Transverse colon (tissue), 4 donors: ENCODE results near the gene PDE4D. TPM values are rescaled to one million over a fixed set of nuclear protein-coding genes. Genes with fewer than 3 reads are reported as not detected.

Experiments
- DNase-seq: peaks from one replicate; pipeline ENCODE4 v3.0.0-alpha.2; 2019
- H3K27ac ChIP-seq, 4 donors: fragments of 200-600 bp; sonication (generic); 2 replicates each; pipeline ENCODE4 v1.5.1; 2016 to 2018; ENCODE audit warnings: inconsistent platforms in 4 of 4
- H3K27me3 ChIP-seq: fragments of 200-600 bp; sonication (generic); 2 replicates; pipeline ENCODE4 v1.5.1; 2017; ENCODE audit warnings: inconsistent platforms
- H3K36me3 ChIP-seq, 4 donors: fragments of 200-600 bp; sonication (generic); 2 replicates each; pipeline ENCODE4 v1.5.1; 2017 to 2019; ENCODE audit warnings: inconsistent platforms in 4 of 4
- H3K4me1 ChIP-seq, 4 donors: fragments of 200-600 bp; sonication (generic); 2 replicates each; pipeline ENCODE4 v1.5.1; 2017 to 2020; ENCODE audit warnings: inconsistent platforms in 4 of 4
- H3K4me3 ChIP-seq, 4 donors: fragments of 200-600 bp; sonication (generic); 1 replicate in 1 of 4; 2 replicates in 3 of 4; pipeline versions ENCODE4 v1.5.1 to v1.6.1; 2017 to 2019; ENCODE audit warnings: inconsistent platforms in 4 of 4
- H3K9me3 ChIP-seq, 2 donors: fragments of 200-600 bp; sonication (generic); 2 replicates each; pipeline ENCODE4 v1.5.1; 2017 to 2019; ENCODE audit warnings: inconsistent platforms in 2 of 2
- EP300 ChIP-seq: sonication (generic); formaldehyde crosslinking; IDR thresholded peaks from one replicate; pipeline ENCODE4 v1.6.1; 2017; ENCODE audit warnings: antibody characterized with exemption, low read depth
- POLR2A ChIP-seq: fragments of 450-650 bp; IDR thresholded peaks from one replicate; pipeline ENCODE4 v1.6.1; 2016; ENCODE audit warnings: antibody characterized with exemption, mild to moderate bottlenecking, moderate library complexity
- POLR2AphosphoS5 ChIP-seq, 3 donors: sonication (generic); formaldehyde crosslinking; IDR thresholded peaks; one replicate each; pipeline ENCODE4 v1.6.1; 2016; ENCODE audit warnings: antibody characterized with exemption in 3 of 3
- WGBS, 2 donors: methylation state at CpG; one replicate each; pipeline ENCODE4 v1.1.5; 2018; ENCODE audit warnings: low coverage in 1 of 2; 5-methylcytosine and 5-hydroxymethylcytosine counted together
- in situ Hi-C, 4 donors: fragments of 200-750 bp; cut with MboI; loops; one replicate each; pipeline versions ENCODE4 v1.15.0 to v1.15.1; 2017; ENCODE audit warnings: low sequenced_read_pairs in 3 of 4, low pct_ligation_motif_present in 1 of 4, low pct_unique_long_range_greater_than_20kb in 1 of 4
- intact Hi-C: fragments of 100-400 bp; cut with DNase I; formaldehyde crosslinking; loops from one replicate; pipeline ENCODE4 v1.15.1; 2023; ENCODE audit warnings: low total_unique reads
- total RNA-seq, 4 donors: library from RNA; depleted of rRNA; stranded (reverse); fragments of >200 nt; gene quantifications; one replicate each; pipeline ENCODE4 v1.1.0, GENCODE V29; 2016
- TF ChIP-seq, protein P1 (sequence below), 5 experiments: fragments of 200-600 bp in 3 of 5; fragments of 450-650 bp in 2 of 5; sonication (generic) in 3 of 5; IDR thresholded peaks; 1 replicate in 2 of 5; 2 replicates in 3 of 5; pipeline ENCODE4 v1.5.1; 2016 to 2017; ENCODE audit warnings: antibody characterized with exemption in 5 of 5, inconsistent platforms in 3 of 5, mild to moderate bottlenecking in 2 of 5, moderate library complexity in 1 of 5

PDE4D gene
- total RNA-seq, 4 donors from 2014 or later: 47.0 to 302 (median 73.6) TPM

DNA sequence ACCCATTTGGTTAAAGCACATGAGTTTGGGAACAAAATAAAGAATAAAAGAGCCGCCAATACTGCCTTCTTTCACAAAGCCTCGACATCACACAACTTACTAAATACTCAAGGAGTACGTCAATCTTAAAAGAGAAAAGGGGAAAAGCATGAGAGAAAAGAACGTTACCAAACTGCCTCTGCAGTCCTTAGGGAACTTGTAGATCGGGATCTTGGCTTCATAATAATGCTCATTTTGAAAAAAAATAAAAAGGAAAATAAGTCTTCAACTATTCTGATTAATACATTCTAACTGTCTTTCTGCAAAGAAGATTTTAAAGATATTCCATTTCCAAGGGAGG is 618.4 kb downstream of the PDE4D start:
- 11 to 16% methylated on average over 5 of the region's 5 CpGs for WGBS, 2 donors
- TF ChIP-seq, protein P1, sequence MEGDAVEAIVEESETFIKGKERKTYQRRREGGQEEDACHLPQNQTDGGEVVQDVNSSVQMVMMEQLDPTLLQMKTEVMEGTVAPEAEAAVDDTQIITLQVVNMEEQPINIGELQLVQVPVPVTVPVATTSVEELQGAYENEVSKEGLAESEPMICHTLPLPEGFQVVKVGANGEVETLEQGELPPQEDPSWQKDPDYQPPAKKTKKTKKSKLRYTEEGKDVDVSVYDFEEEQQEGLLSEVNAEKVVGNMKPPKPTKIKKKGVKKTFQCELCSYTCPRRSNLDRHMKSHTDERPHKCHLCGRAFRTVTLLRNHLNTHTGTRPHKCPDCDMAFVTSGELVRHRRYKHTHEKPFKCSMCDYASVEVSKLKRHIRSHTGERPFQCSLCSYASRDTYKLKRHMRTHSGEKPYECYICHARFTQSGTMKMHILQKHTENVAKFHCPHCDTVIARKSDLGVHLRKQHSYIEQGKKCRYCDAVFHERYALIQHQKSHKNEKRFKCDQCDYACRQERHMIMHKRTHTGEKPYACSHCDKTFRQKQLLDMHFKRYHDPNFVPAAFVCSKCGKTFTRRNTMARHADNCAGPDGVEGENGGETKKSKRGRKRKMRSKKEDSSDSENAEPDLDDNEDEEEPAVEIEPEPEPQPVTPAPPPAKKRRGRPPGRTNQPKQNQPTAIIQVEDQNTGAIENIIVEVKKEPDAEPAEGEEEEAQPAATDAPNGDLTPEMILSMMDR (IDR thresholded peaks at IDR 0.05): no peak
- TF ChIP-seq POLR2AphosphoS5 (IDR thresholded peaks at IDR 0.05): no peak
- no peak for TF ChIP-seq POLR2A
- no peak for TF ChIP-seq EP300
- intact Hi-C loops (no loop called here), in situ Hi-C loops (no loop called here)
- Histone ChIP-seq H3K4me1 (peaks cover 0 to 52% (median 16%) of the 10 kb centered on the region in 4 donors), H3K36me3 (no peaks in the 10 kb centered on the region), H3K4me3 (peak overlapping the region; percentile 1 to 64 (median 42)), H3K9me3 (no peaks in the 10 kb centered on the region), H3K27ac (peak overlapping the region; percentile 89 to 96 (median 92)), H3K27me3 (no peaks in the 10 kb centered on the region)
- DNase-seq: no peak

DNA sequence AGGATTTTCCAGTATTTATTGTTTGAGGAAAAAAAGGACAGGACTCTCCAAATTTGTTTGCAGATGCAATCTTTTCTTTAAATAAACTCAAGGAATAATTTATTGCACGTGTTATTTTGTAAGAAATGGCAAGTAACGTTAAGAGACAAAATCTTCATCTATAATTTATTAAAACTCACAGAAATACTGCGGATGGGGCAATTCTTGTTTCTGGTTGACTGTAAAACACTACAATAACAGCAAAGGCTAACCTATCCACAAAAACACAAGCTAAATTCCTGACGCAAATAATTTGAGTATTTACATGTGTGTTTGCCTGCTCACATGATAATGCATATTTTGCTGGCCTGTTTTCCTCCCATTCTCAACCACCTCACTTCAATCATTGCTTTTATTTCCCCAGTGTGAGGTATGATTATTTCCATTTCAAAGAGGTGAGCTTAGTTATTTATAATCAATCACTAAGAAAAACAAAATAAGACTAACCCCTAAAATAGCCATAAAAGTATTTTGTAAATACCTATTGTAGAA is 619.4 kb downstream of the PDE4D start:
- H3K27ac ChIP-seq: peak overlapping the region; percentile 89 to 96 (median 92)
- 19 to 26% methylated on average over 4 of the region's 4 CpGs for WGBS, 2 donors
- no peak for TF ChIP-seq POLR2AphosphoS5 (IDR thresholded peaks at IDR 0.05)
- TF ChIP-seq POLR2A: no peak
- no peak for TF ChIP-seq EP300
- TF ChIP-seq, protein P1 (IDR thresholded peaks at IDR 0.05): no peak
- intact Hi-C loops: no loop called here
- no peak for DNase-seq
- H3K4me3 ChIP-seq: peak overlapping the region in 3 of 4 donors; percentile 34 to 64 (median 50)
- H3K4me1 ChIP-seq: peaks cover 0 to 53% (median 16%) of the 10 kb centered on the region in 4 donors
- no peaks in the 10 kb centered on the region for H3K27me3 ChIP-seq
- in situ Hi-C loops: no loop called here
- H3K9me3 ChIP-seq: no peaks in the 10 kb centered on the region
- H3K36me3 ChIP-seq: no peaks in the 10 kb centered on the region

DNA sequence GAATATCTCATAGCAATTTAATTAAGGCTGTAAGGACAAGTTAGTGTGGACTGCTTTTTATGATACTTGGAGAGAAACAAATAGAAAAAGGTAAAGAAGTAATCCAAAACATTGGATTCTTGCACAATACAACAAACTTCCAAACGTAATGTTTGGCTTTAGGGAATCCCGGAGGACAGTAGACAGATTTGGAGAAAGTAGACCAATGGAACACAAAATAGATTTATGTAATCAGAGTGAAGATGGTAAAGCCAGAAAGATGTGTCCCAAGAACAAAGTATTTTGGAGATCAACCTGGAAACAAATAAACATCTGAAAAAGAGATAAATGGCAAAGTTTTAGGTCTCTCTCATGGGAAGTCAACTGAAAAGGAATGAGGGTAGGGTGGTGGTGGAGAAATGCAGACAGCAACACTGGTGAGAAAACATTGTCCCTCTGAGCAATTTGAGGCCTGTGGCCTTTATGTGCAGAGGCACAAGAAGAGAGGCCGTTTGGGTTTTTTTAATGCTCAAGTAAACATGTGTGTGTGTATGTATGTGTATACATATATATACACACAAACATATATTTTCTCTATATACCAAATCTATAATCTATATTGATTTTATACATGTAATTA is 620.6 kb downstream of the PDE4D start:
- Histone ChIP-seq H3K4me1 (peaks cover 0 to 56% (median 17%) of the 10 kb centered on the region in 4 donors), H3K4me3 (peak overlapping the region; percentile 7 to 64 (median 42)), H3K36me3 (no peaks in the 10 kb centered on the region), H3K27me3 (no peaks in the 10 kb centered on the region), H3K9me3 (no peaks in the 10 kb centered on the region), H3K27ac (peak overlapping the region; percentile 89 to 96 (median 92))
- in situ Hi-C loops: no loop called here
- intact Hi-C loops: no loop called here
- TF ChIP-seq, protein P1 (IDR thresholded peaks at IDR 0.05): no peak
- TF ChIP-seq POLR2AphosphoS5 (IDR thresholded peaks at IDR 0.05) (no peak), POLR2A (no peak), EP300 (no peak)
- 47 to 48% methylated on average over 3 of the region's 3 CpGs for WGBS, 2 donors
- no peak for DNase-seq

DNA sequence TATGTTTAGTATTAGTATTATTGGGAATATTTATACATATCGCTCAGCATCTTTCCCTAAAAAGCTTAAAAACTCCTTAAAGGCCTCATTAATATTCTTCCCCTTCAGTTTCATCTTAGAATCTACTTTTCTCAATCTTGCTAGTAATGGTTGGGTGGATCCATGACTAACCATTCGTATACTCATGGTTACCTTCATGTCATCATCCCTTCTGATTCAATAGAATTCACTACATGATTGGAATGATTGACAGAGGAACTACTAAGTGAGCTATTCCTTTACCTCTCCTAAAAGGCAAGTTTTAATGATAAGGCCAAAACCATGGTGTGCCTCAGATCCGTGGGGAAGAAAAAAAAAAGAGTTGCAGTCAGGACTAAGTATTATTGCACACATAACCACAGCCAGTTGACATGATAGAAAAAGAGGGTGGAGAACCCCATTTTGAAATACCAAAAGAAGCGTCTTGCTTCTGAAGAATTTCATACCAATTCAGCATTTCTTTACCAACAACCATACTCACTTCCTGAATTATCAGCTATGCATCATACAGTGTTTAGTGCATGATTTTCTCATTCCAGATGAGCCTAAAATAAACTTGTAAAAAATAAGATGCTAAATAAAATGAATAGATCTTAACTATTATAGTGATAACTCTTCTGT is 624.6 kb downstream of the PDE4D start:
- in situ Hi-C loops: no loop called here
- no peak for TF ChIP-seq POLR2A
- TF ChIP-seq POLR2AphosphoS5 (IDR thresholded peaks at IDR 0.05): no peak
- TF ChIP-seq EP300: no peak
- TF ChIP-seq, protein P1 (IDR thresholded peaks at IDR 0.05): no peak
- 91 to 92% methylated on average over 3 to 4 of the region's 4 CpGs for WGBS, 2 donors

More for the DNA sequence above, 624.6 kb downstream of the PDE4D start:
- H3K36me3 ChIP-seq: no peaks in the 10 kb centered on the region
- H3K4me3 ChIP-seq: no peak overlapping the region
- DNase-seq: no peak
- no peaks in the 10 kb centered on the region for H3K27me3 ChIP-seq
- intact Hi-C loops: no loop called here
- H3K4me1 ChIP-seq: peaks cover 3 to 82% (median 31%) of the 10 kb centered on the region in 4 donors
- H3K27ac ChIP-seq: peak overlapping the region in 2 of 4 donors; percentile 27 to 68
- H3K9me3 ChIP-seq: no peaks in the 10 kb centered on the region
